Neuronal stem cell (in vitro differentiated cells): ENCODE results near the gene MYCBPAP.

Source experiments
- DNase-seq: peaks from one replicate; pipeline ENCODE4 v3.0.0-alpha.2; 2013; ENCODE audit warnings: low spot score
- H2AFZ ChIP-seq: one replicate; pipeline ENCODE4 v1.6.1; 2013; ENCODE audit warnings: mild to moderate bottlenecking, low read length, inconsistent platforms
- H2AK5ac ChIP-seq: 2 replicates; pipeline ENCODE4 v1.6.1; 2013; ENCODE audit warnings: low read depth, mild to moderate bottlenecking, inconsistent platforms, low read length, moderate library complexity, mixed read lengths
- H2BK120ac ChIP-seq: 2 replicates; pipeline ENCODE4 v1.6.1; 2013; ENCODE audit warnings: low read depth, mild to moderate bottlenecking, inconsistent platforms, low read length, moderate library complexity, mixed read lengths
- H2BK12ac ChIP-seq: one replicate; pipeline ENCODE4 v1.6.1; 2013; ENCODE audit warnings: low read length, inconsistent platforms
- H2BK15ac ChIP-seq: 2 replicates; pipeline ENCODE4 v1.6.1; 2013; ENCODE audit warnings: mild to moderate bottlenecking, low read length, inconsistent platforms, mixed read lengths
- H2BK5ac ChIP-seq: one replicate; pipeline ENCODE4 v1.6.1; 2013; ENCODE audit warnings: inconsistent platforms, mild to moderate bottlenecking, low read length, moderate library complexity
- H3K14ac ChIP-seq: one replicate; pipeline ENCODE4 v1.6.1; 2013; ENCODE audit warnings: low read length, inconsistent platforms
- H3K18ac ChIP-seq: 2 replicates; pipeline ENCODE4 v1.6.1; 2013; ENCODE audit warnings: low read length, inconsistent platforms
- H3K23ac ChIP-seq: 2 replicates; pipeline ENCODE4 v1.6.1; 2013; ENCODE audit warnings: low read depth, mild to moderate bottlenecking, mixed read lengths, low read length, inconsistent platforms; ENCODE audit not compliant: poor library complexity
- H3K27ac ChIP-seq: replicated peaks from 3 replicates; pipeline ENCODE4 v1.5.1; 2013; ENCODE audit warnings: low read length, inconsistent platforms
- H3K27me3 ChIP-seq, 3 experiments: 2 replicates each; pipeline ENCODE4 v1.6.1; 2013; ENCODE audit warnings: low read length in 3 of 3, mild to moderate bottlenecking in 2 of 3, inconsistent platforms in 1 of 3, low read depth in 1 of 3, mixed read lengths in 1 of 3, moderate library complexity in 1 of 3; ENCODE audit not compliant: control insufficient read depth in 3 of 3, insufficient read depth in 3 of 3
- H3K36me3 ChIP-seq, 2 donors: replicated peaks in 1 of 2; 2 replicates each; pipeline ENCODE4 v1.6.1; 2013; ENCODE audit warnings: low read length in 2 of 2; ENCODE audit not compliant: control insufficient read depth in 2 of 2, insufficient read depth in 2 of 2
- H3K4ac ChIP-seq: 2 replicates; pipeline ENCODE4 v1.6.1; 2013; ENCODE audit warnings: inconsistent platforms, mild to moderate bottlenecking, low read length, moderate library complexity
- H3K4me1 ChIP-seq, 2 donors: 1 replicate in 1 of 2; 2 replicates in 1 of 2; pipeline ENCODE4 v1.6.1; 2013; ENCODE audit warnings: low read length in 2 of 2, low read depth in 1 of 2; ENCODE audit not compliant: control insufficient read depth in 2 of 2, insufficient read depth in 1 of 2
- H3K4me2 ChIP-seq: one replicate; pipeline ENCODE4 v1.6.1; 2013; ENCODE audit warnings: mild to moderate bottlenecking, low read length, inconsistent platforms; ENCODE audit not compliant: insufficient read depth, poor library complexity, severe bottlenecking
- H3K4me3 ChIP-seq, 2 donors: 2 replicates each; pipeline ENCODE4 v1.5.1; 2013; ENCODE audit warnings: low read length in 2 of 2, mild to moderate bottlenecking in 2 of 2, inconsistent platforms in 1 of 2, moderate library complexity in 1 of 2
- H3K79me1 ChIP-seq: one replicate; pipeline ENCODE4 v1.6.1; 2013; ENCODE audit warnings: low read depth, mild to moderate bottlenecking, inconsistent platforms, low read length, moderate library complexity
- H3K9ac ChIP-seq: one replicate; pipeline ENCODE4 v1.6.1; 2013; ENCODE audit warnings: mild to moderate bottlenecking, low read depth, low read length, inconsistent platforms; ENCODE audit not compliant: poor library complexity
- H3K9me3 ChIP-seq, 2 donors: replicated peaks in 1 of 2; 2 replicates each; pipeline versions ENCODE3 to v1.6.1; 2013; ENCODE audit warnings: low read length in 2 of 2, mild to moderate bottlenecking in 2 of 2, inconsistent platforms in 1 of 2, low read depth in 1 of 2, mixed read lengths in 1 of 2, moderate library complexity in 1 of 2; ENCODE audit not compliant: control insufficient read depth in 2 of 2, insufficient read depth in 1 of 2
- H4K8ac ChIP-seq: one replicate; pipeline ENCODE4 v1.6.1; 2013; ENCODE audit warnings: low read depth, mild to moderate bottlenecking, inconsistent platforms, low read length, moderate library complexity
- H4K91ac ChIP-seq: one replicate; pipeline ENCODE4 v1.6.1; 2013; ENCODE audit warnings: low read length, low read depth, mild to moderate bottlenecking, inconsistent platforms; ENCODE audit not compliant: poor library complexity
- WGBS, 2 donors: extraction: QIAGEN DNeasy Blood & Tissue Kit; methylation state at CpG; one replicate each; pipeline ENCODE4 v1.1.7; 2013; ENCODE audit warnings: missing lambda C conversion rate in 2 of 2, mixed read lengths in 1 of 2; ENCODE audit not compliant: insufficient read length in 2 of 2, insufficient replicate concordance in 1 of 2; ENCODE audit errors: extremely low coverage in 2 of 2; 5-methylcytosine and 5-hydroxymethylcytosine counted together

Gene MYCBPAP

GRCh38 chr17:50547736-50548083 is 39.5 kb downstream of the MYCBPAP start:
- WGBS, 2 donors: no CpG with 5 or more reads among the region's 5 CpGs
- Histone ChIP-seq H3K79me1 (peaks cover 4% of the 10 kb centered on the region), H3K14ac (no peak overlapping the region), H3K23ac (no peak overlapping the region), H3K4ac (peak overlapping the region; percentile 77), H4K8ac (no peak overlapping the region), H3K27me3 (peaks cover 0 to 11% (median 0%) of the 10 kb centered on the region in 3 experiments), H3K18ac (peak overlapping the region; percentile 96), H3K9ac (no peak overlapping the region), H2AFZ (no peak overlapping the region), H3K36me3 (peaks cover 0 to 2% of the 10 kb centered on the region in 2 donors), H2AK5ac (peak overlapping the region; percentile 86), H3K4me2 (peak overlapping the region; percentile 75), H2BK15ac (peak overlapping the region; percentile 99), H2BK5ac (peak overlapping the region; percentile 48), H3K4me3 (peak overlapping the region in 1 of 2 donors; percentile 59), H2BK120ac (peak overlapping the region; percentile 51), H2BK12ac (peak overlapping the region; percentile 88), H4K91ac (peak overlapping the region; percentile 47), H3K9me3 (no peaks in the 10 kb centered on the region), H3K27ac (no peak overlapping the region), H3K4me1 (peaks cover 11 to 14% of the 10 kb centered on the region in 2 donors)
- DNase-seq: no peak

GRCh38 chr17:50548831-50549230 is 40.6 kb downstream of the MYCBPAP start:
- Histone ChIP-seq H2AFZ (no peak overlapping the region), H3K36me3 (peaks cover 0 to 2% of the 10 kb centered on the region in 2 donors), H3K9ac (no peak overlapping the region), H4K8ac (peak overlapping the region; percentile 9), H3K27ac (no peak overlapping the region), H3K4me3 (no peak overlapping the region), H3K23ac (peak overlapping the region; percentile 47), H3K4ac (peak overlapping the region; percentile 86), H3K27me3 (peaks cover 0 to 6% (median 0%) of the 10 kb centered on the region in 3 experiments), H3K4me1 (peaks cover 9 to 11% of the 10 kb centered on the region in 2 donors), H3K79me1 (peaks cover 4% of the 10 kb centered on the region), H3K4me2 (no peak overlapping the region), H2BK12ac (no peak overlapping the region), H3K14ac (no peak overlapping the region), H2BK15ac (peak overlapping the region; percentile 76), H2AK5ac (peak overlapping the region; percentile 81), H3K18ac (no peak overlapping the region), H2BK5ac (peak overlapping the region; percentile 84), H4K91ac (no peak overlapping the region), H2BK120ac (no peak overlapping the region), H3K9me3 (no peaks in the 10 kb centered on the region)
- DNase-seq: no peak
- no CpG with 5 or more reads among the region's 18 CpGs for WGBS, 2 donors

- Histone ChIP-seq H2BK5ac (no peak overlapping the region), H3K18ac (no peak overlapping the region), H4K91ac (no peak overlapping the region), H2BK12ac (peak overlapping the region; percentile 46), H2BK15ac (peak overlapping the region; percentile 76), H3K14ac (no peak overlapping the region), H3K9me3 (no peaks in the 10 kb centered on the region), H3K27me3 (peaks cover 0 to 3% (median 0%) of the 10 kb centered on the region in 3 experiments), H3K23ac (no peak overlapping the region), H4K8ac (no peak overlapping the region), H2AFZ (no peak overlapping the region), H2BK120ac (no peak overlapping the region), H3K4ac (no peak overlapping the region), H2AK5ac (peak overlapping the region; percentile 97), H3K36me3 (peaks cover 0 to 2% of the 10 kb centered on the region in 2 donors), H3K4me1 (peaks cover 9 to 11% of the 10 kb centered on the region in 2 donors), H3K79me1 (peaks cover 4% of the 10 kb centered on the region), H3K27ac (no peak overlapping the region), H3K4me3 (no peak overlapping the region), H3K4me2 (no peak overlapping the region), H3K9ac (no peak overlapping the region)
- DNase-seq: no peak
- WGBS, 2 donors: no CpG with 5 or more reads among the region's 19 CpGs
Observed at GRCh38 chr17:50549256-50549941, 41.2 kb downstream of the MYCBPAP start.

DNA sequence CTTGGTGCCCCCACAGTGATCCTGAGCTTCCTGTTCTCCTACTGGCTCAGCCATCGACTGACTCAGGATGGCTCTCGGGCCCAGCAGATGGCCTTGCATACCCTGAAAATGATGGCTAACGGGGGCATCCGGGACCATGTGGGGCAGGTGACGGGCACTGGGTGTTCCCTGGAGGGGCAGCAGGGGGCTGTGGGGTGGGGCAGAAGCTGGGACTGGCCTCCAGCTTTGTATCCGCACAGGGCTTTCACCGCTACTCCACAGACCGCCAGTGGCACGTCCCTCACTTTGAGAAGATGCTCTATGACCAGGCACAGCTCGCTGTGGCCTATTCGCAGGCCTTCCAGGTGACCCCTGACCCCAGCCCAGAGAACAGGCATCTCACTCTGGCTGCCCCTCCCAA is 41.7 kb downstream of the MYCBPAP start:
- no CpG with 5 or more reads among the region's 11 CpGs for WGBS, 2 donors
- H2BK12ac ChIP-seq: peak overlapping the region; percentile 46
- peaks cover 0 to 2% of the 10 kb centered on the region in 2 donors for H3K36me3 ChIP-seq
- no peak overlapping the region for H3K4ac ChIP-seq
- no peaks in the 10 kb centered on the region for H3K9me3 ChIP-seq
- no peak overlapping the region for H2BK120ac ChIP-seq
- H4K8ac ChIP-seq: no peak overlapping the region
- H3K4me1 ChIP-seq: peaks cover 9 to 11% of the 10 kb centered on the region in 2 donors
- peaks cover 4% of the 10 kb centered on the region for H3K79me1 ChIP-seq
- peak overlapping the region; percentile 20 for H2BK15ac ChIP-seq
- no peak overlapping the region for H4K91ac ChIP-seq
- no peaks in the 10 kb centered on the region for H3K27me3 ChIP-seq
- no peak overlapping the region for H3K27ac ChIP-seq
- H3K14ac ChIP-seq: no peak overlapping the region
- H2BK5ac ChIP-seq: no peak overlapping the region
- H2AFZ ChIP-seq: no peak overlapping the region
- peak overlapping the region; percentile 97 for H2AK5ac ChIP-seq
- H3K23ac ChIP-seq: no peak overlapping the region
- no peak overlapping the region for H3K9ac ChIP-seq
- DNase-seq: no peak
- H3K4me3 ChIP-seq: no peak overlapping the region
- no peak overlapping the region for H3K4me2 ChIP-seq
- H3K18ac ChIP-seq: no peak overlapping the region
